ENCODE data around the gene ANXA10. TPM values are rescaled to one million over a fixed set of nuclear protein-coding genes. Genes with fewer than 3 reads are reported as not detected.
A peak's percentile ranks its signal among the peaks of the same experiment; 100 is the strongest.

The ANXA10 gene
- total RNA-seq, 2 experiments from 2014 or later, result not detected

- peaks cover 6% of the 10 kb centered on the region for H3K4me1 Mint-ChIP-seq
- H3K4me3 Mint-ChIP-seq, result no peak overlapping the region
- peaks cover 4% of the 10 kb centered on the region for H3K27me3 Mint-ChIP-seq
- ChIA-PET CTCF (interaction anchor here (0.7 kb wide), 1 partner anchor 734 kb away, joined by 3 read pairs; no protein-coding TSS in a partner anchor), POLR2A (no interaction called here)
- H3K9me3 Mint-ChIP-seq, result no peaks in the 10 kb centered on the region
- H3K36me3 Mint-ChIP-seq (ENCODE audit: low read depth), result no peaks in the 10 kb centered on the region
- no peak for DNase-seq
- H3K27ac Mint-ChIP-seq, result no peak overlapping the region
Measured at GRCh38 chr4:168152837-168153500, 60.6 kb downstream of the ANXA10 start.

- POLR2A ChIA-PET, result no interaction called here
- Mint-ChIP-seq H3K36me3 (ENCODE audit: low read depth) (no peaks in the 10 kb centered on the region), H3K9me3 (no peaks in the 10 kb centered on the region), H3K27ac (no peak overlapping the region), H3K27me3 (peaks cover 4% of the 10 kb centered on the region), H3K4me1 (peaks cover 6% of the 10 kb centered on the region), H3K4me3 (no peak overlapping the region)
- peak; percentile 62 for DNase-seq
- CTCF ChIA-PET, result interaction anchor here (0.7 to 1.3 kb wide), 3 partner anchors 14 to 735 kb away, joined by 3 to 4 read pairs (median 3); no protein-coding TSS in a partner anchor
Measured at GRCh38 chr4:168153596-168154440, 61.5 kb downstream of the ANXA10 start.

GRCh38 chr4:168154546-168155277, 62.4 kb downstream of the ANXA10 start:
- POLR2A ChIA-PET, result interaction anchor here (0.6 kb wide), 1 partner anchor 1130 kb away, joined by 6 read pairs; no protein-coding TSS in a partner anchor
- H3K36me3 Mint-ChIP-seq (ENCODE audit: low read depth), result no peaks in the 10 kb centered on the region
- no peaks in the 10 kb centered on the region for H3K9me3 Mint-ChIP-seq
- no peak overlapping the region for H3K4me3 Mint-ChIP-seq
- H3K27me3 Mint-ChIP-seq, result peaks cover 2% of the 10 kb centered on the region
- DNase-seq, result no peak
- no peak overlapping the region for H3K27ac Mint-ChIP-seq
- CTCF ChIA-PET, result interaction anchor here (1.1 to 1.3 kb wide), 2 partner anchors 15 to 17 kb away, joined by 3 to 4 read pairs; no protein-coding TSS in a partner anchor
- H3K4me1 Mint-ChIP-seq, result peaks cover 6% of the 10 kb centered on the region

GRCh38 chr4:168162604-168163003, 70.3 kb downstream of the ANXA10 start:
- ChIA-PET POLR2A (no interaction called here), CTCF (no interaction called here)
- H3K36me3 Mint-ChIP-seq (ENCODE audit: low read depth), result no peaks in the 10 kb centered on the region
- H3K27me3 Mint-ChIP-seq, result peaks cover 12% of the 10 kb centered on the region
- H3K4me1 Mint-ChIP-seq, result peaks cover under 1% of the 10 kb centered on the region
- H3K9me3 Mint-ChIP-seq, result peaks cover 5% of the 10 kb centered on the region
- DNase-seq, result no peak
- no peak overlapping the region for H3K27ac Mint-ChIP-seq
- H3K4me3 Mint-ChIP-seq, result no peak overlapping the region

GRCh38 chr4:168163106-168163505, 70.8 kb downstream of the ANXA10 start:
- Mint-ChIP-seq H3K36me3 (ENCODE audit: low read depth) (no peaks in the 10 kb centered on the region), H3K9me3 (peaks cover 5% of the 10 kb centered on the region), H3K27me3 (peaks cover 12% of the 10 kb centered on the region), H3K4me1 (peaks cover 6% of the 10 kb centered on the region), H3K27ac (no peak overlapping the region), H3K4me3 (no peak overlapping the region)
- CTCF ChIA-PET, result no interaction called here
- POLR2A ChIA-PET, result no interaction called here
- no peak for DNase-seq

GRCh38 chr4:168164045-168164444, 71.7 kb downstream of the ANXA10 start:
- H3K4me1 Mint-ChIP-seq, result peaks cover 7% of the 10 kb centered on the region
- peaks cover 5% of the 10 kb centered on the region for H3K9me3 Mint-ChIP-seq
- ChIA-PET POLR2A (no interaction called here), CTCF (interaction anchor here (0.6 kb wide), 1 partner anchor 846 kb away, joined by 3 read pairs; the partner anchor contains the start of gene CBR4)
- no peak overlapping the region for H3K27ac Mint-ChIP-seq
- DNase-seq, result no peak
- peaks cover 12% of the 10 kb centered on the region for H3K27me3 Mint-ChIP-seq
- no peak overlapping the region for H3K4me3 Mint-ChIP-seq
- H3K36me3 Mint-ChIP-seq (ENCODE audit: low read depth), result no peaks in the 10 kb centered on the region

GRCh38 chr4:168164915-168165548, 72.7 kb downstream of the ANXA10 start:
- Mint-ChIP-seq H3K4me1 (peaks cover 7% of the 10 kb centered on the region), H3K36me3 (ENCODE audit: low read depth) (peaks cover 2% of the 10 kb centered on the region), H3K27me3 (peaks cover 11% of the 10 kb centered on the region), H3K27ac (no peak overlapping the region), H3K4me3 (no peak overlapping the region), H3K9me3 (peaks cover 4% of the 10 kb centered on the region)
- POLR2A ChIA-PET, result no interaction called here
- CTCF ChIA-PET, result no interaction called here
- DNase-seq, result no peak

GRCh38 chr4:168167714-168168284, 75.5 kb downstream of the ANXA10 start:
- Mint-ChIP-seq H3K36me3 (ENCODE audit: low read depth) (peaks cover 2% of the 10 kb centered on the region), H3K27me3 (no peaks in the 10 kb centered on the region), H3K4me1 (peaks cover 7% of the 10 kb centered on the region), H3K27ac (no peak overlapping the region), H3K4me3 (no peak overlapping the region), H3K9me3 (no peaks in the 10 kb centered on the region)
- no peak for DNase-seq
- ChIA-PET POLR2A (no interaction called here), CTCF (interaction anchor here (0.9 kb wide), 1 partner anchor 18 kb away, joined by 3 read pairs; no protein-coding TSS in a partner anchor)

- peaks cover 2% of the 10 kb centered on the region for H3K36me3 Mint-ChIP-seq (ENCODE audit: low read depth)
- H3K27ac Mint-ChIP-seq, result no peak overlapping the region
- no peak for DNase-seq
- CTCF ChIA-PET, result no interaction called here
- POLR2A ChIA-PET, result no interaction called here
- no peak overlapping the region for H3K4me3 Mint-ChIP-seq
- H3K9me3 Mint-ChIP-seq, result no peaks in the 10 kb centered on the region
- no peaks in the 10 kb centered on the region for H3K4me1 Mint-ChIP-seq
- H3K27me3 Mint-ChIP-seq, result no peaks in the 10 kb centered on the region
Measured at GRCh38 chr4:168174308-168174707, 82.0 kb downstream of the ANXA10 start.

GRCh38 chr4:168177546-168178149, 85.3 kb downstream of the ANXA10 start:
- ChIA-PET CTCF (no interaction called here), POLR2A (no interaction called here)
- no peaks in the 10 kb centered on the region for H3K4me1 Mint-ChIP-seq

GRCh38 chr4:168183717-168184571, 91.6 kb downstream of the ANXA10 start:
- H3K36me3 Mint-ChIP-seq (ENCODE audit: low read depth), result peaks cover 4% of the 10 kb centered on the region
- CTCF ChIA-PET, result no interaction called here

More at GRCh38 chr4:168177546-168178149, 85.3 kb downstream of the ANXA10 start:
- no peak for DNase-seq
- Mint-ChIP-seq H3K4me3 (no peak overlapping the region), H3K27me3 (no peaks in the 10 kb centered on the region), H3K36me3 (ENCODE audit: low read depth) (no peaks in the 10 kb centered on the region), H3K9me3 (no peaks in the 10 kb centered on the region), H3K27ac (no peak overlapping the region)

More at GRCh38 chr4:168183717-168184571, 91.6 kb downstream of the ANXA10 start:
- Mint-ChIP-seq H3K4me3 (no peak overlapping the region), H3K9me3 (no peaks in the 10 kb centered on the region), H3K27ac (no peak overlapping the region), H3K4me1 (peaks cover 5% of the 10 kb centered on the region), H3K27me3 (no peaks in the 10 kb centered on the region)
- POLR2A ChIA-PET, result no interaction called here
- DNase-seq, result no peak
